Ramos (cell line): Measurements from ENCODE around the gene UBE4B.

ENCODE experiments used
- in situ Hi-C: fragments of 300-500 bp; cut with MboI; formaldehyde crosslinking; loops from one replicate; pipeline ENCODE4 v1.14.3; 2022; ENCODE audit warnings: low sequenced_read_pairs; ENCODE audit not compliant: unreplicated experiment

The UBE4B gene

DNA sequence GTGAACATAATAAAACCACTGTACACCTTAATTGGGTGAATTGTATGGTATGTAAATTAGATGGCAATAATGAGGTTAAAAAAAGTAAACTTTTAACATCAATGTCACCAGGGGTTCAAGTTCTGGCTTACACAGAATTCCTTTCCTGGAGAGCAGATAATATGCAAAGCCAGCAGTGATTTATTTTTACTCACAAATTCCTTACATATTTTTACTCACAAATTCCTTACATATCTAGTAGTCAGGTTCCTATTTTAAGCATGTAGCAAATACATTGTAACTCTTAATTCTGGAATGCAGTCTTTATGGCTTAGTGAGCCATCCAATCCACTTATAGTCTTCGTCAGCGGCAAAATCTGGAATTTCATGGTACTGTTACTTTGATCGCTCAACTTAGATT lies 1.3 kb upstream of the UBE4B start:
- in situ Hi-C loops: loop anchor here (10.0 kb wide), 2 partner anchors 87 to 157 kb away; partner anchors contain the start of genes LZIC and NMNAT1

DNA sequence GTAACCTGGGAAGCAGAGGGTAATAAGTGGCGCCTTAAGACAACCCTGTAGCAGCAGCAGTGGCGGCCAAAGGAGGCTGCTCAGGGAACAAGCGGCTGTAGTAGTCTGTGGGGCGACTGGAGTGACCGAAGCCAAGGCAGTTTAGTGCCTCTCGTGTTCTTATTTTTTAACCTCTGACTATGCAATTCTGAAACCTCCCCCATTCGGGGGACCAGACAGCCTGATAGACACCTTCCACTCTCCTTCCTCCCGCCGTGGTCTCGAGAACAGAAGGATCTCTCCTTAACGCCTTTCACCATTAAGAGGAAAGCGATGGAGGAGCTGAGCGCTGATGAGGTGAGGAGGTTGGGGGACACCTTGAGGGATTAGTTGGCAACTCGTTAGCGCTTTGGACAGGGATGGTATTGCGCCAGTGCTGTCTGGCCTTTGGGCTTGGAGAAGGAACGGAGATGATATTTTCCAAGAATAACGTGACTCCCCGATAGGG lies 644 bp downstream of the UBE4B start:
- in situ Hi-C loops: loop anchor here (10.0 kb wide), 2 partner anchors 89 to 159 kb away; partner anchors contain the start of genes LZIC and NMNAT1

DNA sequence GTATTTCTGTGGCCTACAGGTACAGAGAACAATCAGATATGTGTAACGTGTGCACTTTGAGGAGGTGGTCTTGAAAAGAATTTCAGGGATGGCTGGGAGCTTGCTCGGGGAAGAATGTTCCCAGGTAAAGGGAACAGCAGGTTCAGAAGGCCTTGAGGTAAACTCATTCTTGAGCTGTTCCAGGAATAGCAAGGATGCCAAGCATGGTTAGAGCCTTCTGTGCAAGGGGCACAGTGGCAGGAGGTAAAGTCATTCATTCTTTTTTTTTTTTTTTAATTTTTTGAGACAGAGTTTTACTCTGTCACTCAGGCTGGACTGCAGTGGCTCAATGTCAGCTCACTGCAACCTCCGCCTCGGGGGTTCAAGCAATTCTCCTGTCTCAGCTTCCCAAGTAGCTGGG lies 10.0 kb downstream of the UBE4B start:
- in situ Hi-C loops: no loop called here

DNA sequence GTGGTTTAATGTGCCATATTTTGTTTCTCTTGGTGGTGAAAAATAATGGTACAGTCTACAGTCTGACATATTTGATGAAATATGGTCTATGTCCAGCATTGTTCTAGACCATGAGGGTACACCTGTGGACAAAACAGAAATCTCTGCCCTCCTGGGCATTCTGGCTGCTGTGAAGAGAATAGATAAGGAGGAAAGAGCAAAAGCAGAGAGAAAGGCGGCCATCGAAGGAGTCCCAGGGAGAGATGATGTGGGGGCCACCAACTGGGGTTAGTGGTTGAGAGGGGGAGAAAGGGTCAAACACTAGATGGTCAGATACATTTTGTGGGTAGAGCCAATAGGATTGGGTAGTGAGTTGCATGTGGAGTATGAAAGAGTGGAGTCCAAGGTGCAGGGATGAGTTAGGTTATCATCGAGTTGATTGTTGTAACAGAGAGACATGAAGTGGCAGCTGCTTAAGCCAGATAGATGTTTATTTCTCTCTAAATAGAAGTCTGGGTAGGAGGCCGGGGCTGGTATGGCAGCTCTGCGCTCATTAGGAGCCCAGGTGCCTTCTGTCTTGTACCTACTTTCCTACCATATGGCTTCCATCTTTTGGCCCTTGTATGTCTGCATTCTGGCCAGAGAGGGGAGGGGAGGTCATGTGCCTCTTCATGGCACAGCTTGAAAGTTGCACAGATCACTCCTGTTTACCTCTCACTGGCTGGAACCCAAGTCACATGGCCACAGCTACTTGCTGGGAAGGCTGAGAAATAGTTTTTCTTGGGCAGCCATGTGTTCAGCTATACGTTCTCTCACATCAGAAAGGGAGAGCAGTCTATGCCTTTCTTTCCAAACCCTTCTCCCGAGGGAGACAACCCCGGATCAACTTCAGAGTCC lies 13.0 kb downstream of the UBE4B start:
- in situ Hi-C loops: no loop called here

DNA sequence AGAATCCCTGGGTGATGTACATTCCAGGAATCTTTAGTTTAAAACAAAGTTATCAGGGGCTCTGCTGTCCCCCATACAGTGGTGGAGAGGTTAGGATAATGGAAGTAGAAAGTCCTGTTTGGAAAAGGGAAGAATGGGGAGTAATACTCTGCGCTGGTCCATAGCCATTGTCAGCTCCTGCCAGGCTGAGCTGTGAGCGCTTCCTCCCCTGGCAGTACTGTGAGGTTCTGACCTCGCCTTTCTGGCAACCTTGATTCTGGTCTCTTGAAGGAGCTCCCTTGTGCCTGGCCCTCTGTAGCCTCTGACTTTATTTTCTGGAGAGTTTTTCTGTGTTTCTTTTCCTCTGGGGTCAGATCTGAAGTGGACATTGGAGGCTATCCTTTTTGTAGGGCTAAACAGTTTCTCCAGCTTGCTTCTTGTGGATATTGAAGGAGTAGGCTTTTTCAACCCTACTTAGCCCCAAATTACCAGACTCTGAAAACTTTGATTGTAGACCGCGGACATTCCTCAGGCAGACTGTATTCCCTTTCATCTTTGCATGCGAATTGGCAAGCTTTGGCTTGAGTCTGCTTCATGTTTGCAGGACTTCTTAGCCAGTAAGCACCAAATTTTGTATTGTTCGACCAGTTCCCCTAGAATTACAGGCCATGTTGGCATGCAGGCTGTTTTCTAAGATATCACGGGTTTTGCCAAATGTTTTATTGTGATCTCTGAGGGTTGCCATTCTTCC lies 13.8 kb downstream of the UBE4B start:
- in situ Hi-C loops: no loop called here

DNA sequence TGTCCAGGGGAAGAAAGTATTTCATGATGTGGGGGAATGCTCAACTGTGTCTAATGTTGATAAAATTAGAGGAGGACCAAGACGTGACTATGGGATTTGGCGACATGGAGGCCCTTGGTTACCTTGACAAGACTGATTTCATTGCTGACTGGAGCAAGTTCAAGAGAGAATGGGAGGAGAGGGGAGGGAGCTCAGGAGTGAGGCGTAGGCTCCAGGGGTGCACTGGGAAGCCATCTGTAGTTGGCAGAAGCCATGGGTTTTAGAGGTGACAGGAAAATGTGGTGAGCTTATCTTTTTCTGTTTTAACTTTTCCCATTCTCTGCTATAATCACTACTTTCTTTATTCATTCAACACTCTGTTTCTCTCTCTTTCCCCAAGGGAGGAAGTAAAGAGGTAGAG lies 15.8 kb downstream of the UBE4B start:
- in situ Hi-C loops: no loop called here

DNA sequence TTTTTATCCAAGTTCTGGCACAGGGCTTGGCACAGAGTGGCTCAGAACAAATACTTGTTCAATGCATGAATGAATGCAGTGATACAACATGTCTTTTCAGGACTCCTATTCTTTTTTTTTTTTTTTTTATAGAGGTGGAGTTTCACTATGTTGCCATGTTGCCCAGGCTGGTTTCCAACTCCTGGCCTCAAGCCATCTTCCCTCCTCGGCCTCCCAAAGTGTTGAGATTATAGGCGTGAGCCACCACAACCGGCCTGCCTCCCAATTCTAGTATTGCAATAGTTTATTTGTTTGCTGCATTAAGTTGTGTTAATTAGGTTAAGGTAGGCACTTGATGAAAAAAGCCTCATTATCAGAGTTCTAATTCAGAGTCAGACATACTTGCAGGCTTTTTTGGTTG lies 17.9 kb downstream of the UBE4B start:
- in situ Hi-C loops: no loop called here

DNA sequence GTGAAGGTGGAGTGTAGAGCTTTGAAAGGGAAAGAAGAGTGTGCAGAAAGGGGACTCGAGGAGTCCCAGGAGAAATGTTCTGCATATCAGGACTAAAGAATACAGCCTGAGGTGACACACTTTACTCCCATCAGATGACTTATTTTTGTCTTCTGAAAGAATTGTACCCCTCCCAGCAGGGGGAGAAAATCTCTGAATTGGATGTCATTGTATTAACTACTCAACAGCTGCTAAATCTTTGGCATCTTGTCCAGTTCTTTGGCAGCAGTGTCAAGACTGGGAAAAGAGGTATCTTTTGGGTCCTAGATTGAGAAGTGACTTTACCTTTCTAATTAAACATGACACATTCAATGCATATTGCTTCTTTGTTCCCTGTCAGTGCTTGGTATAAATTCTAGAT lies 18.9 kb downstream of the UBE4B start:
- in situ Hi-C loops: no loop called here

DNA sequence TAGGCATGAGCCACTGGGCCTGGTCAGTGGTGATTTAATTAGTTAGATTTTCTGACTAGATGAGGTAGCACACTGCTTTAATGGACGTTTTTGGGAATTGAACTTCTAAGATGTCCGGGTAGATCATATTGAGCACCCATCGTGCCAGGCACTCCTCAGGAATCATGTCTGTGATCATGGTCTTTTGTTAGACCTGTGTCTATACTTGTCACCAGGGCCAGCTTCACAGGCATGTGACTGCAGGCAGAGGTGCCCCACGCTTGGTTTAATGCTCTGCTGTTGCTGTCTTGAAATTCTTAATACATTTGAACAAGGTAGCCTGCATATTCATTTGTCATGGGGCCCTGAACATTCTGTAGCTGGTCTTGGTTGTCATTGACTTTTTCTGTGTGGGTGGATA lies 19.6 kb downstream of the UBE4B start:
- in situ Hi-C loops: no loop called here

DNA sequence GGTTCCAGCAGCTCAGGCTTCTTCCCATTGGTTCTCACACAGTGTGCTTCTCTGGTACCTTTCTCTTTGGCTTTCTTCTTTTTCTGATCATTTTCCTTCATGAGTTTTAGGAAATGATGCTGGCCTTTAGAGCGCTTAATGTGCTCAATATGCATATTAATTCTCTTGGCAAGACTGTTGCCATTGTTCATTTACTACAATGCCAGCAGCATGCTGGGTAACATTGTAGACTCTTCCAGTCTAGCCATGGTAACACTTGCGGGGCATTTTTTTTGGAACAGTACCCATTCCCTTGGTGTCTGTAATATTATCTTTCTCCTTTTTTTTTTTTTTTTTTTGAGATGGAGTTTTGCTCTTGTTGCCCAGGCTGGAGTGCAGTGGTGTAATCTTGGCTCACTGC lies 21.7 kb downstream of the UBE4B start:
- in situ Hi-C loops: no loop called here

DNA sequence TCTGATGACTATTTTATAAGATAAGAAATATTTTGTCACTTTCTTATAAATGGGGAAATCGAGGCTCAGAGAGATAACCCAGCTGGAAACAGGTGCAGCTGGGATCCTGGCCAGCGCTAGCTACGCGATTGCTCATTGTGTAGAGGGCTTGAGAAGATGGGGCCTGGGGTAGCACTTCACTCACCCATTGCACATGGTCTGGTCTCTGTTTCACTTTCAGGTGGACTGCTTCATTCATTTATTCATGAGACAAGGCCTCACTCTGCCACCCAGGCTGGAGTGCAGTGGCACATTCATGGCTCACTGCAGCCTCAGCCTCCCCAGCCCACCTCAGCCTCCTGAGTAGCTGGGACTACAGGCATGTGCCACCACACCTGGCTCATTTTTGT lies 23.8 kb downstream of the UBE4B start:
- in situ Hi-C loops: no loop called here

DNA sequence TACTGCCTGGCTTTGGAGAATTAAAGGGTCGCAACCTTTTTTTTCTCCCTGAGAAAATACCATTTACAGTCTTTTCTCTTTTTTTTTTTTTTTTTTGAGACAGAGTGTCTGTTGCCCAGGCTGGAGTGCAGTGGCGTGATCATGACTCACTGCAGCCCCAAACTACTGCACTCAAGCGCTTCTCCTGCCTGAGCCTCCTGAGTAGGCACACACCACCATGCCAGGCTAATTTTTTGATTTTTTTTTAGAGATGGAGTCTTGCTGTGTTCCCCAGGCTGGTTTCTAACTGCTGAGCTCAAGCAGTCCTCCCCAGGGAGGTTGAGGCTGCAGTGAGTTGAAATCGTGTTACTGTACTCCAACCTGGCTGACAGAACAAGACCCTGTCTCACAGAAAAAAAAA lies 24.6 kb downstream of the UBE4B start:
- in situ Hi-C loops: no loop called here

DNA sequence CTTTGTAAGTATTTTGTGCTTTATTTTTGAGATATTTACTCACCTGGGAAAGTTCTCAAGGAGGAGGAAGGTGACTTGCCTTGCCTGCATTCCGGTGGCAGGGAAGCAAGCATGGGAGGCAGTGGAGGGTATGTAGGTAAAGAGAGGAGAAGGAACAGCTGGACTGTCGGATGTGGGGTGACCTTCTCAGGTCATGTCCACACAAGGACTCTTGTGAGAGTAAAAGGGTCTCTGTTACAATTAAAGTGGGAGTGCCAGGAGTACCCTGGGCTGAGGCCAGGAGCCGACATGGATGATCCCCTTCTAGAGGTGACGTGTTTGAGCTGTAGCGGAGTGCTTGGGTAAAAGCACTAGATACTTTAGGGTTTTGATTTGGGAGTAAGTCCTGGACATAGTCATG lies 25.0 kb downstream of the UBE4B start:
- in situ Hi-C loops: no loop called here

DNA sequence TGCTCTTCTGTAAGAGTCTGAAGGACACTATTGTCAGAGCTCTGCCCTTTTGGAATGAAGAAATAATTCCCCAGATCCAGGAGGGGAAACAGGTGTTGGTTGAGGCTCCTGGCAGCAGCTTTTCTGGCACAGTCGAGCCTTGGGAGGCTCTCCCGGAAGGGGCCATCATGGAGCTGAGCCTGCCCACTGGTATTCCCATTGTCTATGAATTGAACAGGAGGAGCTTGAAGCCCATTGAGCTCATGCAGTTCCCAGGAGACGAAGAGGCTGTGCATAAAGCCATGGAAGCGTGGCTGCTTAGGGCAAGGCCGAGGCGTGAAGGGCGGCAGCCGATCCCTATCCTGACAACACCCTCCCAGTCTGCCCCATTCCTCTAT lies 26.6 kb downstream of the UBE4B start:
- in situ Hi-C loops: no loop called here

DNA sequence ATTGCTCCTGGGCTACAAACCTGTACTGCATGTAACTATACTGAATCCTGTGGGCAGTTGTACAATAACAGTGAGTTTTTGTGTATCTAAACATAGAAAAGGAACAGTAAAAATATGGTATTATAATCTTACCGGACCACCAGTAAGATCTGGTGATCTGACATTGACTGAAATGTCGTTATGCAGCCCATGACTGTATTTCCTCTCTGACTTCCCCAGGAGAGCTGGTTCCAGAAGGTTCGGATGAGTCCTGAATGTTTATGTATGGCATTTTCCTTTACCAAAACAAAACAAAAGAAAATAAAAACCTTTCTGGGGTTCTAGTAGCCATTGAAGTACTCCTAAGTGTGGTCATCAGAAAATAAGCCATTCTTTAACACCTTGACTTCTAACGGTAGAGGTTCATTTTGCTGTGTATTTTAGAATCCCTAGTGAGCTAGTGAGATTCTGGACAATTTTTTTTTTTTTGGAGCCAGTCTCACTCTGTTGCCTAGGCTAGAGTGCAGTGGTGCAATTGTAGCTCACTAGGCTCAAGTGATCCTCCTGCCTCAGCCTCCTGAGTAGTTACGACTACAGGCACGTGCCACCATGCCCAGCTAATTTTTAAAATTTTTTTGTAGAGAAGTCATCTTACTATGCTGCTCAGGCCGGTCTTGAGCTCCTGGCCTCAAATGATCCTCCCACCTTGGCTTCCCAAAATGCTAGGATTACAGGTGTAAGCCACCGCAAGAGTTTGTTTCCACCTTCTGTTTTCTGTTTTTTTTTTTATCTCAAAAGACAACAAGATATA lies 27.7 kb downstream of the UBE4B start:
- in situ Hi-C loops: no loop called here

DNA sequence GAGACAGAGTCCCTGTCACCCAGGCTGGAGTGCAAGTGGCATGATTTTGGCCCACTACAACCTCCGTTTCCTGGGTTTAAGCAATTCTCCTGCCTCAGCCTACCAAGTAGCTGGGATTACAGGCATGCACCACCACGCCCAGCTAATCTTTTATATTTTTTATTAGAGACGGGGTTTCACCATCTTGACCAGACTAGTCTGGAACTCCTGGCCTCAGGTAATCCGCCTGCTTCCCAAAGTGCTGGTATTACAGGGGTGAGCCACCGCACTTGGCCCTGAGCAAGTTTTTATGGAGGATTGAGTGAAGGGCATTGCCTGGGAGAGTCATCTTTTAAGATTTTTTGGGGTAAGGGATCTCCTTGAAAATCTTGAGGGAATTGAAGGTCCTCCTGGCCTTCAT lies 28.5 kb downstream of the UBE4B start:
- in situ Hi-C loops: no loop called here

DNA sequence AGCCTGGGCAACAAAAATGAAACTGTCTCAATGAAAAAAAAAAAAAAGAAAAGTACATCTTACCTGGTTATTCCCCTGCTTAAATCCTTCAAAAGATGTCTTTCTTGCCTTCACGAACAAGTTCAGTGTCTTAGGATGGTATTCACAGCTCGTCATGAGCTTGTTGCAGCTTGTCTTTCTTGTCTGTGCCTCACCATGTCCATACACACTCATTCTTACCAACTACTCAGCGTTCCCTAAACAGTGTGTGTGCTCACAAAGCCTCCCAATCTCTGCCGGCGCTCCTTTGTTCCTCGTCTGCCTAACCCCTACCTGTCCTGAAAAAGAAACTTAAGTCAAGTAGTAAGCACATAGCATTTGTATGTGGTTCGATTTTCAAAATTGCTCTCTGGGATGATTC lies 31.1 kb downstream of the UBE4B start:
- in situ Hi-C loops: no loop called here

DNA sequence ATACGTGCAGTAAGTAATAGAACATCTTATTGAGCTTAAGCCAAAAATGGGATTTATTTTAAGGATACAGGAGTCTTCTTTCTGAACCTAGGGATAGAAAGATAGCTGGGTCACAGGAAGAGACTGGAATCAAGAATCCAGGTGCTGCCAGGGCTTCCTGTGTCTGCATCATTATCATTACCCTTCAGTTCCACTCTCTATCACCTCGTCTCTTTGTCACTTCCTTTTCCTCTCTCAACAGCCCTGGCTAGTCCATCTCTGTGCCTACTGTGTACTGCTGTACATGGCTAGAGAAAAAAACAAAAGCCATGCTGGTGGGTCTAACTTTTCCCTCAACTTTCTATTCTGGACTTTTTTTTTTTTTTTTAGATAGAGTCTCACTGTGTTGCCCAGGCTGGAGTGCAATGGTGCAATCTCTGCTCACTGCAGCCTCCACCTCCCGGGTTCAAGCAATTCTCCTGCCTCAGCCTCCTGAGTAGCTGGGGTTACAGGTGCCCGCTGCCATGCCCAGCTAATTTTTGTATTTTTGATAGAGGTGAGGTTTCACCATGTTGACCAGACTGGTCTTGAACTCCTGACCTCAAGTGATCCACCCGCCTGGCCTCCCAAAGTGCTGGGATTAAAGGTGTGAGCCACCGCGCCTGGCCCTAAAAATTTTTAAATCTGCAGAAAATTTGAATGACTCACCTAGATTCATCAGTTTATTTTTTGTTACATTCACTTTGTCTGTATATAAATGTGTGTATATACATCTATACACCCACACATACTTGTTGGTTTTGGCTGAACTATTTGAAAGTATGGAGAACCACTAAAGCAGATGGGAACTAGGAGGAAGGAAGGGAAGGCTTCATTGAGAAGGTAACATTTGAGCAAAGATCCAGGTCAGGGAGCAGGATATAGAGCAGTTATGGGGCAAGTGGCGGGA lies 31.9 kb downstream of the UBE4B start:
- in situ Hi-C loops: no loop called here

DNA sequence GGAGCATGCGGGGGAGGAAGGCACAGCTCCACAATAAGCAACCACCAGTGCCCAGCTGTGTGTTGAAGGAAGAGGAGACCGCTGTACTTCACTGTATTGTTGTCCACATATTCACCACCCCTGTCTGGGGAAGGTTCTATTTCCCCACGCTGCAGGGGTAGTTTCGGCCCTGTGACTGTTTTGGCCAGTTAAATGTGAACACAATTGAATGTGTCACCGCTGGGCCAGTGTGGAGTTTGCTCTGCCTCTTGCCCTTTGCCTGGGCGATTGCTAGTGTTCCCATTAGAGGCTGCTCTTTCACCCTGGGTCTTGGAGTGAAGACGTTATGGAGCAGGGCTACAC lies 32.6 kb downstream of the UBE4B start:
- in situ Hi-C loops: no loop called here

DNA sequence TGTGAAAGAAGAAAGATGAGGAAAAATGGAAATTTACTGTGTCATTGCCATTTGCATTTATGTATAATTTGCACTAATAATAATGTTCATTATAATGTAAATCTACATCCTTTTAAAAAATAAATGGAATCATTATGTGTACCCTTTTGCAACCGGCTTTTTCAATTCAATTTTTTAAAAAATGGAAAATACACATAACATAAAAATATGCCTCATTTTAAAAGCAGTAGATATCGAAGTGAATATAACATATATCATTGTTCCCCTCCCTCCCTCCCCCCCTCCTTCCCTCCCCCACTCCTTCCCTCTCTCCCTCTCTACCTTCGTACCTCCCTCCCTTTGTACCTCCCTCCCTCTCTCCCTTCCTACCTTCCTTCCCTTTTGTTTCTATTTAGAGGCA lies 33.0 kb downstream of the UBE4B start:
- in situ Hi-C loops: no loop called here
